Stimulated activated CD4-positive, alpha-beta T cell treated with anti-CD3 and anti-CD28 coated beads, Interleukin-1b, Interleukin-23, amount 100 ng/mL, for 24 hours (primary cell): ENCODE results near the gene RLBP1.

Experiments
- DNase-seq, 4 experiments: peaks; one replicate each; pipeline ENCODE4 v3.0.0-alpha.2; 2020; ENCODE audit warnings: low read depth in 4 of 4, low spot score in 1 of 4

The RLBP1 gene

GRCh38 chr15:89206908-89207331 lies 14.5 kb downstream of the RLBP1 start:
- peak; percentile 47 to 66 (median 60) for DNase-seq

DNA sequence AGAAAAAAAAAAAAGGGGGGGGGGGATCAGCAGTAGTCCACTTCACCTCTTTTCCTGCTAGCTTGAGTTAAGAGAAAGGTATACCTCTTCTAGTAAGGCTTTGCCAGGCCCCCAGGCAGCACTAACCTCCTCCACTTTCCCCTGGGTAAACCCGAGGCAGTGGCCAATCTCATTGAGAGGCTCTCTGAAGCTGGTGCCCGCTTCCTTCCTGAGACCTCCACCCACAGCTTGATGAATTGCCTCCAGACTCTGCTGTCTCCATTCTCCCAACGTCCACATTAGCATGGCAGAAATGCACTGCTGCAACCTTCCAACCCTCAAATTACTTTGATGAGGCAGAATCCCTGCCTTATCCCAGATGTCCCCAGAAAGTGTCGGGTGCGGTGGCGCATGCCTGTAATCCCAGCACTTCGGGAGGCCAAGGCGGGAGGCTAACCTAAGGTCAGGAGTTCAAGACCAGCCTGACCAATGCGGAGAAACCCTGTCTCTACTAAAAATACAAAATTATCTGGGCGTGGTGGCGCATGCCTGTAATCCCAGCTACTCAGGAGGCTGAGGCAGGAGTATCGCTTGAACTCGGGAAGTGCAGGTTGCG lies 15.3 kb downstream of the RLBP1 start:
- no peak for DNase-seq

GRCh38 chr15:89203705-89204273 lies 17.6 kb downstream of the RLBP1 start:
- no peak for DNase-seq

DNA sequence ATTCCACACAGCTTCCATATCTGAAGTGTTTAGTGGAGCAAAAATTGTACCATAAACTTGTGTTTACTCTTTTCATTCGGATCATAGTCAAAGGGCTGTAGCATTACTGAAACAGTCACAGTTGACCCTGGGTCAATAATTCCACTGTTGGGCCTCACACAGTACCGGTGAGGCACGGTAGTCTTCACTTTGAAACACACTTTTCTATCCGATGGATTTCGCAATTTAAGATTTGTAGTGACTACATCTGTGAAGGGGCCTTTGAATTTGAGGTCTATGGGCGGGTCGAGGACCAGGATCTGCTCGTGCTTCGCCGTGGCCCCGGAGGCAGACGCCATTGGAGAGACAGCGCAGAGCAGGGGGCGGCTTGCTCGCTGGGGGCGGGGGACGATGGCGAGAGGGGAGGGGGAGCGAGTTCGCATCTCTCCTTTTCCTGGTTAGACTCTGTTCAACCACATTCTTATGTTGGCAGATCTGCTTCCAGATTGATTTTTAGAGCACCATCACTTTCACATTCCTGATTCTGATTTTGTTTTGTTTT lies 19.8 kb downstream of the RLBP1 start:
- no peak for DNase-seq

DNA sequence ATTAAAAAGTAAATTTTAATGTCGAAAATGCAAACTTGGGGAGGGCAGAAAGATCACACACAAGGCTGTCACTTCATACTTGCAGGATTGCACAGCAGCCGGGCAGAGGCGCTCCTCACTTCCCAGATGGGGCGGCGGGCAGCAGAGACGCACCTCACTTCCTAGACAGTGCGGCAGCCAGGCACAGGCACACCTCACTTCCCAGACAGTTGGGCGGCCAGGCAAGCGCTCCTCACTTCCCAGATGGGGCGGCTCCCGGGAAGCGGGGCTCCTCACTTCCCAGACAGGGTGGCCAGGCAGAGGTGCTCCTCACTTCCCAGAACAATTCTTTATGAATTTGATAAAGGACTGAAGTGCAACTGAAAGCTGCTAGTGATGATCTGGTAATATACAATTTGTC lies 21.2 kb downstream of the RLBP1 start:
- DNase-seq: no peak

- DNase-seq: no peak
Measured at GRCh38 chr15:89199746-89200145, 21.6 kb downstream of the RLBP1 start.

- DNase-seq: no peak
Measured at GRCh38 chr15:89198934-89199333, 22.4 kb downstream of the RLBP1 start.

GRCh38 chr15:89198196-89198595 lies 23.2 kb downstream of the RLBP1 start:
- no peak for DNase-seq

DNA sequence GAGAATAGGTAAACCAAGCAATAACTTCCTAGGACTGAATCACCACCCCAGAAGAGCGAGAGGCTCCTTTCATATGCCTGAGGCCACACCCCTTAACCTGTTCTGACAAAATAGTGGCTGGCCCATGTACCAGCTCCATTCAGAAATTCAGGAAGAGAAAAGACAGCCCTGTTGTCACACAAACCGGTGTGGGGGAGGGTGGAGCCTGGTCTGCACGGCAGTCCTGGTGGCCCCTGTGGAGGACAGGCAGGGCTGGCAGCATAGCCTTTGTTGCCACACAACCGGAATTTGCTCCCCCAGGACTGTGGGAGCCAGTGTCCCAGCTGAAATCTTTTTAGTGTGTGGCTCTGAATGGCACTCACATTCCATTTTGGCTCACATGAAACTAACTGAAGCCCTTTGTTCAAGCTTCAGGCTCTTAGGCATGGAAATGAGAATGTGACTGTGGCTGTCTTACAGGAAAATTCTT lies 23.8 kb downstream of the RLBP1 start:
- DNase-seq: no peak

DNA sequence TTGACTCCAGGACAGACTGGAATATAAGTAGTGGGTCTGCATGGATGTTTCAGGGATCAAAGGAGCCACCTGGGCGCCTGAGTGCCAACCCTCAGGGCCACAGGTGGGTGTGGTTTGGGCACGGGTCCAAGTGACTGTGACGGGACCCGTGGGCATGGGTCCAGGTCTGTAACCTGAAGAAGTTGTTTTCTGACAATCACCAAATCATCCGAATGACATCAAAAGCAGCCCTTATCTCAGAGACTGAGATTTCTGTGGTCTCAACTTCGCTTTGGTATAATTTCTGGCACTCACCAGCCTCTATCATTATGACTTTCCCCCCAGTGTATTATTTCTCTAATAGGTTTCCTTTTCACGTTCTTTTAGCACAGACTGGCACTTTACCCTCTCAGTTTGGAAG lies 24.4 kb downstream of the RLBP1 start:
- peak in 1 of 4 experiments; percentile 26 for DNase-seq

DNA sequence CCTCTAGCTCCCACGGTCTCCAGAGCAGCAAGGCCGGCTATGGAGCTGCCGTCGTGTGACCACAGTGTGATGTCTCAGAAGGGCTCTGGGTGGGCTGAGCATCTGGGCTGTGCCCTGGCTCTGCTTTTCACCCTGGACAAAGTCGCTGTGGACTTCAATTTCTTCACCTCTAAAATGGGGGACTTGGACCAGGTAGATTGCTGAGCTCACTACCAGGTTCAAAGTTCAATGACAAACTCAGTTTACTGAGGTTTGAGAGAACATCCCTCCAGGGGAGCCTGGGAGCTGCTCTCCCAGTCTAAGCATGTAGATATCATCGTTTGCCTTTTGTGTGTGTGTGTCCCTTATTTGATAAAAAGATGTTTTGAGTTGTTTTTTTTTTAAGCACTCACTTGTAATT lies 25.1 kb downstream of the RLBP1 start:
- no peak for DNase-seq

DNA sequence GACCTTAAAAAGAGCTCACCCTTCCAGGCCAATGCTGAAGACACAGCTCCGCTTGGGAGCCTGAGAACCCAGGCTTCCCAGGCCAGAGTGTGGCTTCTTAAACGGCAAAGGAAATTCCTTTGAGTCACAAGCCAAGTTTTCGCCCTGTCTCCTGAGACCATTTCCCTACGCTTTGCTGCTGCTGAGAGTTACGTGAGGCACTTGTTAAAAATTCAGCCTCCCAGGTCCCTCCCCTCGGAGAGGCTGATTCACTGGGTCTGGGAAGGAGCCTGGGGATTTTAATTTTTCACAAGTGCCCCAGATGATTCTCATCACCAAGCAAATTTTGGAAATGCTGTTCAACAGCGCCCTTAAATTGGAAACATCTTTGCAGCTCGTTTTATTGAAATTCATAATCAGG lies 25.5 kb downstream of the RLBP1 start:
- no peak for DNase-seq

GRCh38 chr15:89194608-89195007 lies 26.8 kb downstream of the RLBP1 start:
- no peak for DNase-seq

DNA sequence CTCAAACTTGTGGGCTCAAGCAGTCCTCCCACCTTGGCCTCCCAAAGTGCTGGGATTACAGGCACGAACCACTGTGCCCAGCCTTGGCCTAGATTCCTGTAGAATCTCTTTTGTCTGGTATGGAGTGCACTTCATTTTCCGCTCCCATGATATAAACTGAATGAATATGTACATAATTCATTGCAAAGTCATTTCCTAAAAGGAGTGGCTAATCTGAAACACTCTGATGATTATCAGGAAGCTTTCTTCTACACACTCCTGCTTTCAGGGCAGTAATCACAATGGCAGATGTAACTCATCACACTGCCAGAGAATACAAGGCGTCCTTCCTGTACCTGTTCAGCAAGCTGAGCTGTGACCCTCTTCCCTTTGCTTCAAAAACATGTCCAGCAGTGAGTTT lies 28.6 kb downstream of the RLBP1 start:
- no peak for DNase-seq

GRCh38 chr15:89192136-89192535 lies 29.2 kb downstream of the RLBP1 start:
- DNase-seq: no peak

GRCh38 chr15:89187986-89188514 lies 33.3 kb downstream of the RLBP1 start:
- no peak for DNase-seq

DNA sequence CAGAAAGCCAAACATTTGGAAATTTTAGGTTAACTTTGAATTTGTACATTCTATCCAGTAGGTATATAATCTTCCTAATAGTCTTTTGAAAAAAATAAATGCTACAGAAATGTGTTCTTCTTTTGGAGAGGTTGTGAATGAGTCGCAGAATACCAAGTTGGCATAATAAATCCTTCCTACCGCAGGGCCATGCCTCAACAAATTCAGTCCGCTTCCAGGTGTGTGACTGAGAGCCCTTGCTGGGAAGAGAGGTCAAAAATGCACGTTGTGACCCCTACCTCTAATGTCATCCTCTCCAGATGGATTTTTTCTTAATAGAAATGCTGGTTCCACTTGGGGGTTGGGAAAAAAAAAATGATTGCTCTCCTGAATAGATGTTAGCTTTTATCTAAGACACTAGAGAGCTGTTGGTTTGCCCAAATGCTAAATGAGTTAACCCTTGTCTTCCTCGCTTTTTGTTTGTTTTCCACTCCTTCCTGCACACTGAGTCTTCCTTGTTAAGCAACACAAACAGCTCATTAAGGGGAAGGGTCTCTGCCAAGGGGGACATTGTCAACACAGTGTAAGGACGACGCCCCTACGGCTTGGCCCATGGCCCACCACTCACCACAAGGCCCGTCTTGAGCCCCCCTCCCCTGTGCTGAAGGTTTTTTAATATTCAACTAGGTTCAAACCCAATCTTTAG lies 33.9 kb downstream of the RLBP1 start:
- no peak for DNase-seq

DNA sequence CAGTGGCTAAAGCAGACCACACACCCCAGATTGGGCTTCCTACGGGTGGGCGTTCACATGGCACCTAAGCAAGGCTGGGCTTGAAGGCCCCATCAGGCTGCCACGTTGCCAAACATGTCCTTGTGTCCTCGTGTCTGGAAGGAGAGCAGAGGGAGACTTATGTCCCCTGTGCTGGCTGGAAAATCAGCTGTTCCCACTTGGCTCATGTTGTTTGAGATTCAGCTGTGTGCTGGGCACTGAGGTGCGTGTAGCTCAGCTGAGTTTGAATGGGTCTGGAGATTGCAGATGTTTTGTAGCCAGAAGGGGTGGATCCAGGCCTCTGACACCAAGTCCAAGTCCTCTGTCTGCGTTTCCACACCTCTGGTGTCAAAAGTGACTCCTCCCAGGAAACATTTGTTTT lies 34.6 kb downstream of the RLBP1 start:
- DNase-seq: no peak

DNA sequence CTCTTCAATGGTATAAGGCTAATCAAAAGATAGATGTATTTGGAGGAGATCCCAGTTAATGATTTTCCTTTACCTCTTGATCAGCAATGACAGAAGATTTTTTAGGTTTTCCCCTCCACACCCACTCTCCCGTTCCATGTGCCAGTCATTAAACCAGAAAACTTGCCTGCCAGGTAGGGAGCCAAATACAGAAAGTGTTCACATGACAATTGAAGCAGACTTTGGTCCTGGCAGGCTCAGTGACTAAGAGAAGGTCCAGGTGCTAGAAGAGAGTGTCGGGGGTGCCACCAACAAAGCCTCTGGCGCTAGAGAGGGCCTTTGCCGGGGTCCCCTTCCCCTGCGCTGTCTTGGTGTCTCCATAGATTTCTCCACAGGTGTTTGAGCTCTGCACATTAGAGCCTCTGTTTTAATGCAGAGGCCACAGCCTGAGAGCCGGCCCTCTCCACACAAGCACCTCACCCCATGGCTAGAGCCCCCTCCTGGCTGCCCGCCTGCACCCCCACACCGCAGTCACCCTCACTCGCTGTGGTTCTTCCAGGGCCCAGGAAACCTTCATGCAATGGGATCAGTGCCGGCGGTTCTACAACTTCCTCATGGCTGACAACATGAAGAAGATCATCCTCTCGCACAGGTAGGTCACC lies 36.4 kb downstream of the RLBP1 start:
- DNase-seq: no peak

DNA sequence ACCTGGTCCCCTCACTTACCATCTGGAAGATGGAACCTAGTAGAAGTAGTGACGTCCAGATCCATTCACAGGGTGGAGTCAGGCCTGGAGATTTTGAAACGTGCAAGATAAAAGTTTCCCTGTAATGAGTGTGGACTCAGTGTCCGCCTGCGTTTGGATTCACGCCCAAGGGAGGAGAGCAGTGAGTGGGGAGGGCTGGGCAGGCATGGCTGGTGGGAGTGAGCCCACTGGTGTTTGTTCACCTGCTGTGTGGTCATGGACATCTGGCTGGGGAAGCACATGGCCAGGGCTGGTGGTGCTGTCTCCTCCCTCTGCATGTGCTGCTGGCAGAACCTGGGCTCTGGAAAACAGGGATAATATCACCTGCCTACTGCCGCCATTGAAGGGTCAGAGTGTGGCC lies 37.0 kb downstream of the RLBP1 start:
- no peak for DNase-seq
